Inferior parietal cortex (tissue), 1 donor: Measurements from ENCODE around the gene SSBP3.
"Not testable (repeated sequence)": the region's sequence is repeated elsewhere in the genome, so short reads cannot be mapped to it uniquely, and the experiment has no call there.

Experiments
- DNase-seq: peaks from one replicate; pipeline ENCODE4 v3.0.0-alpha.2; 2016; ENCODE audit errors: extremely low spot score

Gene SSBP3

GRCh38 chr1:54392401-54392800 is 13.8 kb downstream of the SSBP3 start:
- no peak for DNase-seq

- no peak for DNase-seq
These were observed 14.6 kb downstream of the SSBP3 start for GRCh38 chr1:54391450-54392209.

- no peak for DNase-seq
These were observed 15.5 kb downstream of the SSBP3 start for GRCh38 chr1:54390655-54391054.

GRCh38 chr1:54389608-54390007 is 16.6 kb downstream of the SSBP3 start:
- DNase-seq: not testable (repeated sequence)

GRCh38 chr1:54387419-54387818 is 18.8 kb downstream of the SSBP3 start:
- DNase-seq: no peak

- DNase-seq: no peak
These were observed 20.5 kb downstream of the SSBP3 start for GRCh38 chr1:54385727-54386022.

- DNase-seq: no peak
These were observed 21.1 kb downstream of the SSBP3 start for GRCh38 chr1:54384918-54385726.

GRCh38 chr1:54384471-54384870 is 21.7 kb downstream of the SSBP3 start:
- no peak for DNase-seq

- no peak for DNase-seq
These were observed 24.7 kb downstream of the SSBP3 start for GRCh38 chr1:54381524-54381923.

GRCh38 chr1:54380290-54380882 is 25.8 kb downstream of the SSBP3 start:
- DNase-seq: no peak

- DNase-seq: no peak
These were observed 26.5 kb downstream of the SSBP3 start for GRCh38 chr1:54379555-54380289.

GRCh38 chr1:54378874-54379554 is 27.2 kb downstream of the SSBP3 start:
- no peak for DNase-seq

- DNase-seq: no peak
These were observed 27.9 kb downstream of the SSBP3 start for GRCh38 chr1:54378157-54378873.

- DNase-seq: no peak
These were observed 29.0 kb downstream of the SSBP3 start for GRCh38 chr1:54377040-54377691.

GRCh38 chr1:54376430-54377039 is 29.7 kb downstream of the SSBP3 start:
- DNase-seq: no peak

GRCh38 chr1:54375712-54376429 is 30.3 kb downstream of the SSBP3 start:
- no peak for DNase-seq

- no peak for DNase-seq
These were observed 30.9 kb downstream of the SSBP3 start for GRCh38 chr1:54375298-54375697.

- DNase-seq: no peak
These were observed 31.4 kb downstream of the SSBP3 start for GRCh38 chr1:54374766-54375165.

- DNase-seq: no peak
These were observed 33.2 kb downstream of the SSBP3 start for GRCh38 chr1:54372978-54373377.
